IPS DF 19.7 (cell line): Measurements from ENCODE around the gene CYP4F3.
"Not testable (repeated sequence)": the region's sequence is repeated elsewhere in the genome, so short reads cannot be mapped to it uniquely, and the experiment has no call there.

Experiments
- DNase-seq: peaks from one replicate; pipeline ENCODE4 v3.0.0-alpha.2; 2013; ENCODE audit warnings: low read depth, low spot score

The CYP4F3 gene, protein sequence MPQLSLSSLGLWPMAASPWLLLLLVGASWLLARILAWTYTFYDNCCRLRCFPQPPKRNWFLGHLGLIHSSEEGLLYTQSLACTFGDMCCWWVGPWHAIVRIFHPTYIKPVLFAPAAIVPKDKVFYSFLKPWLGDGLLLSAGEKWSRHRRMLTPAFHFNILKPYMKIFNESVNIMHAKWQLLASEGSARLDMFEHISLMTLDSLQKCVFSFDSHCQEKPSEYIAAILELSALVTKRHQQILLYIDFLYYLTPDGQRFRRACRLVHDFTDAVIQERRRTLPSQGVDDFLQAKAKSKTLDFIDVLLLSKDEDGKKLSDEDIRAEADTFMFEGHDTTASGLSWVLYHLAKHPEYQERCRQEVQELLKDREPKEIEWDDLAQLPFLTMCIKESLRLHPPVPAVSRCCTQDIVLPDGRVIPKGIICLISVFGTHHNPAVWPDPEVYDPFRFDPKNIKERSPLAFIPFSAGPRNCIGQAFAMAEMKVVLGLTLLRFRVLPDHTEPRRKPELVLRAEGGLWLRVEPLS

DNA sequence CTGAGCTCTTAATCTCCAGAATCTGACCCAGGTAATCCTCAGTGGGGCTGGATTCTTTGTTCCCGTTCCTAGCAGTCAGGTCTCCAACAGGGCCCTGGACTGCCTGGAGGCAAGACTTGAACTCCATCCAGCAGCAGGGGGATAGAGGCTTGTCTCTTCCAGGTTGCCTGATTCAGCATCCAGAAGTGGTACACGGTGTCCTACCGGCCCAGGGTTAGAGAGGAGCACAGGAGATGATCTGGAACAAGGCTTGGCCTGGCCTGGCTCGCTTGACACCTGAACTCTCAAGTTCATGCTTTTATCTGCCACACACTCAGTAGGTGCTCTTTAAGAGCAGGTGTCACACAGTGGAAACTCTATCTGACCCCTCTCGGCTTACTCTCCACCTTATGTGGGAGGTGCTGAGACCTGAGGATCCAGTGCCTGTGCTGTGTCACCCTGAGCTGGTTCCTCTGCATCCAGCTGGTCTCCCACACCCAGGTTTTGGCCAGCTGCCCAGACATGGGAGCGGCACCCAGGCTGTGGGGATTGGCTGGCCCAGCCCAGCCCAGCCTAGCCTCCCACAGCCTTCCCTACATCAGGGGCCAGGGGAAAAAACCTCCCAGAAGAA, at the start of gene CYP4F3:
Gene CYP4F3 (plus strand): TSS at position 604 of the 610 bp plus-strand sequence. CDS start 519 bp downstream, outside the sequence.
- no peak for DNase-seq

GRCh38 chr19:15591796-15592195, 48.9 kb upstream of the CYP4F3 start:
- DNase-seq = no peak

DNA sequence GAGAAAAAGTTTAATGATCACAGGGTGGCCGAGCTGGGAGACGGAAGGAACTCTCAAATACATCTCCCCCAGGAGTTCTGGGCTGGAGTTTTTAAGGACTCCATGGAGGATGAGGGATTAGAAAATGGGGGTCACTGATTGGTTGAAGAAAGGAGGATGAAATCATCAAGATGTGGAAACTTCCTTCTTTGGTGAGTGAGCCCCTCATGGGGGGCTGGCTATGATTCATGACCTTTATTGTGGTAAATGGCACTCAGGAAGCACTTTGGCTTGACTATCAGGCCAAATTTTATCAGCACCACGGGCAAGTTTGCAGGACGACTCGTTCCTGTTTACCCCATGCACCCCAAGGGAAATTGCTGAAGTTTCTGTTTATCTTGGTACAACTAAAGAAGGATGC, 48.2 kb upstream of the CYP4F3 start:
- DNase-seq = not testable (repeated sequence)

GRCh38 chr19:15593766-15594165, 46.9 kb upstream of the CYP4F3 start:
- not testable (repeated sequence) for DNase-seq

DNA sequence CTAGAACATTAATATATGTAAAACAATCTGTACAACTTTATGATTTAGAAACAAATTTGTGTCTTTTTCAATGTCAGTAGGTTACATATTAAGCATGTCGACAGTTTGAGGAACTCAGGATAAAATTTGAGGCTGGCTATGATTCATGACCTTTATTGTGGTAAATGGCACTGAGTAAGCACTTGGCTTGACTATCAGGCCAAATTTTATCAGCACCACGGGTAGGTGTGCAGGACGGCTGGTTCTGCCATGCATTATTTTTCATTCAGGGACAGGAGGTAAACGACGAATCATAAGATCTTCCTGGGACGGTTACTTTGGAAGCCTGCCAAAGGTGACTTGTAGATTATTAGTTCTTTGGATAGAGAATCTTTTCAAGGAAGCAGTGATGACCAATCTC, 45.6 kb upstream of the CYP4F3 start:
- no peak for DNase-seq

DNA sequence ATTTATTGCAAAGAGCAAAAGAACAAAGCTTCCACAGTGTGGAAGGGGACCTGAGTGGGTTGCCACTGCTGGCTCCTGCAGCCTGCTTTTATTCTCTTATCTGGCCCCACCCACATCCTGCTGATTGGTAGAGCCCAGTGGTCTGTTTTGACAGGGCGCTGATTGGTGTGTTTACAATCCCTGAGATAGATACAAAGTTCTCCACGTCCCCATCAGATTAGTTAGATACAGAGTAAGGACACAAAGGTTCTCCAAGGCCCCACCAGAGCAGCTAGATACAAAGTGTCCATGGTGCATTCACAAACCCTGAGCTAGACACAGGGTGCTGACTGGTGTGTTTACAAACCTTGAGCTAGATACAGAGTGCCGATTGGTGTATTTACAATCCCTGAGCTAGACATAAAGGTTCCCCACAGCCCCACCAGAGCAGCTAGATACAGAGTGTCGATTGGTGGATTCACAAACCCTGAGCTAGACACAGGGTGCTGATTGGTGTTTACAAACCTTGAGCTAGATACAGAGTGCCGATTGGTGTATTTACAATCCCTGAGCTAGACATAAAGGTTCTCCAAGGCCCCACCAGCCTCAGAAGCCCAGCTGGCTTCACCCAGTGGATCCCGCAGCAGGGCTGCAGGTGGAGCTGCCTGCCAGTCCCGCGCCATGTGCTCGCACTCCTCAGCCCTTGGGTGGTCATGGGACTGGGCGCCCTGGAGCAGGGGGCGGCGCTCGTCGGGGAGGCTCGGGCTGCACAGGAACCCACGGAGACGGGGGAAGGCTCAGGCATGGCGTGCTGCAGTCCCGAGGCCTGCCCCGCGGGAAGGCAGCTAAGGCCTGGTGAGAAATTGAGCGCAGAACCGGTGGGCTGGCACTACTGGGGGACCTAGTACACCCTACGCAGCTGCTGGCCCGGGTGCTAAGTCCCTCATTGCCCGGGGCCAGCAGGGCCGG, 32.4 kb upstream of the CYP4F3 start:
- DNase-seq = not testable (repeated sequence)

GRCh38 chr19:15609261-15609660, 31.4 kb upstream of the CYP4F3 start:
- no peak for DNase-seq

DNA sequence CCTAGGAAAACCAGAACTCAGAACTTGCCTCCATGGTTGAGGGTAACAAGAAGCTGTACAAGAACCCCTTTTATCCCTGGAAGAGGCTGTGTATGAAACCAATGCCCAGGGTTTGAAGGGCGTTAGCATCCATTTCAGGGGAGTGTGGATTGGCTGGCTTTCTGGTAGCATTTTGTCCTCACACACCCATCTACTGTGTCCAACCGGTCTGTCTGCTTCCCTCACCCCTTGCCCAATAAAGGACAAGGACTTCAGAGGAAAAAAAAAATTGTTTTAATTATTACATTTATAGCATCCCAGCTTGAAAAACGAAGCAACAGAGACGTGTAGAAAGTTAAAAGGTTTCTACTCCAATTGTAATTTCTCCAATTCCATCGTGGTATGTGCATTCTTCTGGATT, 28.4 kb upstream of the CYP4F3 start:
- no peak for DNase-seq

- no peak for DNase-seq
Measured at GRCh38 chr19:15613338-15613737, 27.4 kb upstream of the CYP4F3 start.

DNA sequence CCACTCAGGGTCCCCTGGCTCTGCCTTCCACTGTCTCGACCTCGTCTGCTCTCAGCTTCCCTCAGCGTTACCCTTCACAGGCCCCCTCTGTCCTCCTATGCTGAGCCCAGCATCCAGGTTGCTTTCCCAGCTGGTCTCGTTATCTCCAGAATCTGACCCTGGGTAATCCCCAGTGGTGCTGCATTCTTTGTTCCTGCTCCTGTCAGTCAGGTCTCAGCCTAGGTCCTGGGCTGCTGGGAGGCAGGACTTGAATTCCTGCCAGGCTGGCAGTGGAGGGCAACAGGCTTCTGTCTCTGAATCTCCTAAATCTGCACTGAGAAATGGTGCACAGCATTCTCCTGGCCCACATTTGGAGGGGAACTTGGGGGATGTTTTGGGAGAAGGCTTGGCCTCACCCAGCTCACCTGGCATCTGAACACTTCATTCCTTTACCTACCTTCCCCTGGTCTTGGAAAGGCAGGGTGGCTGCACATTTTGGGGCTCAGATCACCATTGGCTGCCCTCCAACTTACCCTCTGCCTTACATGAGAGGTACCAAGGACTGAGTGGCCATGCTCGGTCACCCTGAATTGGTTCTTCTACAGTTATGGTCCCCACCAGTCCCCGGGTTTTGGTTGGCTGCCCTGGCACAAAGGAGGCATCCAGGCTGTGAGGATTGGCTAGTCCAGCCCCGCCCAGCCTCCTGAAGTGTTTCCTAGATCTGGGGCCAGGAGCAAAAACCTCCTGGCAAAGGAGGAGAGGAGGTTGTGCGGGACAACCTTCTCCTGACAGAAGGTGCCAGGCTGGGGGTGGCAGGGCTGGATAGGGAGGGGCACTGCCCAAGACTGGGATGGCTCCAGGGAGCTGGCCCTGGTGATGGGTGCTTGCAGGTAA, 26.0 kb upstream of the CYP4F3 start, which contains the start of gene CYP4F8:
Gene CYP4F8 (plus strand): TSS at position 712 of the 873 bp plus-strand sequence. CDS start 399 bp downstream, outside the sequence.
- DNase-seq = no peak

DNA sequence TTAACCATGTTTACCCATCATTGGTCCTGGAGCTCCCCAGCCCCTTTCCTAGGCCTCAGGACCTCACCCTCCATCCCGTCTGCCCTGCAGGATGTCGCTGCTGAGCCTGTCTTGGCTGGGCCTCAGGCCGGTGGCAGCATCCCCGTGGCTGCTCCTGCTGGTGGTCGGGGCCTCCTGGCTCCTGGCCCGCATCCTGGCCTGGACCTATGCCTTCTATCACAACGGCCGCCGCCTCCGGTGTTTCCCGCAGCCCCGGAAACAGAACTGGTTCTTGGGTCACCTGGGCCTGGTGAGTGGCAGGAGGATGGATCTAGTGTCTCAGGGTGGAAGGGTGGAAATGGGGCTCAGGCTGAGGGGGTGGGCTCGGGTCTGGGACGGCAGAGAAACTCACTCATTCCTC, 25.2 kb upstream of the CYP4F3 start:
- no peak for DNase-seq

DNA sequence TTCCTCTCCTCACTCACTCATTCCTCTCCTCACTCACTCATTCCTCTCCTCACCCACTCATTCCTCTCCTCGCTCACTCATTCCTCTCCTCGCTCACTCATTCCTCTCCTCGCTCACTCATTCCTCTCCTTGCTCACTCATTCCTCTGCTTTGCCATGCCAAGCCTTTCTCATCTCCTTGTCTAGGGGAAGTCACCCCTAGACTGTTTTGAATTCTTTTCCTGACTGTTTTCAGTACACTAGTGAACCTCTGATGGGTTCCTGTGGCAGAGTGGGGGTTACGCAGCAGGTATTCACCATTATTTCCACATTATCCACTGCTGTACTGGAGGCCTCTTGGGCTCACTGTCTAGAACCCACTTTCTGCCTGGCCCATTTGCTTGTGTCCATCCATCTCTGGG, 24.5 kb upstream of the CYP4F3 start:
- DNase-seq = no peak

GRCh38 chr19:15616627-15617270, 23.9 kb upstream of the CYP4F3 start:
- DNase-seq = no peak

DNA sequence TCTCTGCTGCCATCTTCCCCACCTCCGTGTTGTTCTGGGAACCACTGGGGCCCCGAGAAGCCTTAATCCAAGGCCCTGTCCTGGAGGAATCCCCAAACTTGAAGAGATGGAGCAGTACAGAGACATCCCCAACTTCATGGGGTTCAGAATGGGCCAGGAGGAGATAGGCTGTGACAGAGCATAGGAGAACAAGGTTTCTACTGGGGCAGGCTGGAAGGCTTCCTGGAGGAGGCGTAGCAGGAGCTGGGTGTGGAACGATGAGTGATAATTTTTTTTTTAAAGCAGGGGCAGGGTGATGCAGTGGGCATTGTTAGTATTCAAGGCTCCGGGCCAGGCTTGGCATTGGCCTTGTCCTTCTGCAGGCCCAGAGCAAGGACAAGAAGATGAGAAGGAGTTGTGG, 22.4 kb upstream of the CYP4F3 start:
- no peak for DNase-seq

DNA sequence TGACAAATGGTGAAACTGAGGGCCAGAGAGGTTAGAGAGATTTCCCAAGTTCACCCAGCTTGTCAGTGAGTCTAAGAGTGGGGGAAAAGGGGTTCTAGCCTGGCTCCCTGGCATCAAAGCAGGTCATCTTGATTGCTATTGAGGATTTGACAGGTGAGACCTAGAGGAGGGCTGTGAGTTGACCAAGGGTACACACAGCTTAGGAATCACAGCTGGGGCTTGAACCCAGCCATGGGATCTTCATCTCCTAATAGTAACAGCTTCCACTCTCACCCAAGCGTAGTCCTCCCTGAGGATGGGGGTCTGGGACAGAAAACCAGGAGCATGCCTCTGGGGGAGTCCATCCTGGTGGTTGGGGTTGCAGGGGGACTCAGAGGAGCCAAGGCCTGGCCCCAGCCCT, 18.9 kb upstream of the CYP4F3 start:
- DNase-seq = no peak

GRCh38 chr19:15622991-15623390, 17.7 kb upstream of the CYP4F3 start:
- DNase-seq = no peak

DNA sequence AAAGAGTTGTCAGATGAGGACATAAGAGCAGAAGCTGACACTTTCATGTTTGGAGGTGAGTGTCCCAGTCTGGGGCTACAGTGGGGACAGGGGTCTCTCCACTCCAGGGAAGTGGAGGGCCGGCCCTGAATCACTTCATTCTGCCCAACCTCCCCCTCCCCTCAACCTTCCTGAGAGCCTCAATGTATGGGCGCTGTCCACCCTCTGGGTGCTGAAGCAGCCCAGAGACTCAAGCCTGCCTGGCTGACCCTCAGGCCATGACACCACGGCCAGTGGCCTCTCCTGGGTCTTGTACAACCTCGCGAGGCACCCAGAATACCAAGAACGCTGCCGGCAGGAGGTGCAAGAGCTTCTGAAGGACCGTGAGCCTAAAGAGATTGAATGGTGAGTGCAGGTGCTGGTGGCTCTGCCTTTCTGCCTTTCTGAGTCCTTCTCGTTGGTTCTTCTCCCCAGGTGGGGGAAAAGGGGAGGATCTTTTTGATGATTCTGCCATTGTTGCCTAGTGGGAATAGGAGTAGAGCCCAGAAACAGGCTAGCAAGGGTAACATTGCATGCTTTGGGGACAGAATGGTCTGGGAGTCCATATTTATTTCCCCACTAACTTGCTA, 16.9 kb upstream of the CYP4F3 start:
- no peak for DNase-seq

GRCh38 chr19:15628236-15629002, 12.3 kb upstream of the CYP4F3 start:
- DNase-seq = no peak
